Heart left ventricle (tissue), 13 donors: ENCODE measurements around the gene SHROOM3.

Experiments
- POLR2A ChIP-seq, 2 donors: fragments of 450-650 bp; IDR thresholded peaks; one replicate each; pipeline ENCODE4 v1.6.1; 2017; ENCODE audit warnings: antibody characterized with exemption in 2 of 2, mild to moderate bottlenecking in 2 of 2, moderate library complexity in 2 of 2
- TF ChIP-seq, protein P1 (sequence below), 12 donors: fragments of 200-600 bp; sonication (generic) in 4 of 12; IDR thresholded peaks; one replicate each; pipeline versions ENCODE4 v1.5.0 to v1.8.0; 2018 to 2022; ENCODE audit warnings: antibody characterized with exemption in 12 of 12, mild to moderate bottlenecking in 5 of 12
- donor health status: ischemic (EF 13 %, LVEDD 7.1; RV severe dilation, severe dysfunction).
- donor health status: DM: no; HTN: yes; CAD: no.
- donor health status: DM: no; HTN: no; CAD: no.
- donor health status: ischemic (EF 25% LVEDD 6.9; RV normal size, moderate dysfunction).
- donor health status: ischemic (EF 25% LVEDD 5.7; RV mildly dilated, moderate dysfunction).
- donor health status: ischemic (EF 35%, LVEDD 5.7; RV mildly dilated, moderate dysfunction).
- donor health status: nonischemic (EF 11% LVEDD 7.7; RV severe dilation, severe dysfunction).
- donor health status: DM: yes; HTN: yes; CAD: no.
- donor health status: PGD.
- donor health status: ischemic (EF 29% LVEDD 5.4; RV normal size, mild dysfunction).
- donor health status: nonischemic (EF 23%, LVEDD 6.1; RV moderate dilation, normal function).

DNA sequence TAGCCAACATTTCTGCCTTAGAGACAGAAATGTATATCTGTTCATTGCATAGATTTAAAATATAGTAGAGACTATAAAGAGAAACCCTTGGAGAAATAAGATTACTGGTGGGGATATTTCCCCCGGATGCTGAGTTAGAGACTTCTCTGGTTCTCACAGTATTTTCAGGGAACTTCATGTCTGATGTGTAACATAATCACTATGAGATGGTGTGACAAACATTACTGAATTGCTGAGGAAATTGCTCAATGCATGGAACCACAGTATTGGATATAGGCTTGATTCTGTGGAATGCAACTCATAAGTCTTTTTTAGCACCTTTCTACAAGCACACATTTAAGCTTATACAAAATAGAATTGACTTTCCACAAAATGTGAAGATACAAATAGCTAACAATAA, 310.2 kb downstream of the SHROOM3 start:
- TF ChIP-seq, protein P1, sequence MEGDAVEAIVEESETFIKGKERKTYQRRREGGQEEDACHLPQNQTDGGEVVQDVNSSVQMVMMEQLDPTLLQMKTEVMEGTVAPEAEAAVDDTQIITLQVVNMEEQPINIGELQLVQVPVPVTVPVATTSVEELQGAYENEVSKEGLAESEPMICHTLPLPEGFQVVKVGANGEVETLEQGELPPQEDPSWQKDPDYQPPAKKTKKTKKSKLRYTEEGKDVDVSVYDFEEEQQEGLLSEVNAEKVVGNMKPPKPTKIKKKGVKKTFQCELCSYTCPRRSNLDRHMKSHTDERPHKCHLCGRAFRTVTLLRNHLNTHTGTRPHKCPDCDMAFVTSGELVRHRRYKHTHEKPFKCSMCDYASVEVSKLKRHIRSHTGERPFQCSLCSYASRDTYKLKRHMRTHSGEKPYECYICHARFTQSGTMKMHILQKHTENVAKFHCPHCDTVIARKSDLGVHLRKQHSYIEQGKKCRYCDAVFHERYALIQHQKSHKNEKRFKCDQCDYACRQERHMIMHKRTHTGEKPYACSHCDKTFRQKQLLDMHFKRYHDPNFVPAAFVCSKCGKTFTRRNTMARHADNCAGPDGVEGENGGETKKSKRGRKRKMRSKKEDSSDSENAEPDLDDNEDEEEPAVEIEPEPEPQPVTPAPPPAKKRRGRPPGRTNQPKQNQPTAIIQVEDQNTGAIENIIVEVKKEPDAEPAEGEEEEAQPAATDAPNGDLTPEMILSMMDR (IDR thresholded peaks at IDR 0.05), result no peak
- TF ChIP-seq POLR2A (IDR thresholded peaks at IDR 0.05), result no peak
